ENCODE measurements around the gene TADA2A.

GRCh38 chr17:37521821-37522220, 115.1 kb downstream of the TADA2A start:
- TF ChIP-seq CTCF (optimal IDR thresholded peaks at IDR 0.05 in 1 of 3, IDR thresholded peaks at IDR 0.05 in 1 of 3, conservative IDR thresholded peaks at IDR 0.05 in 1 of 3; ENCODE audit: extremely low read depth in 1 of 3, insufficient read depth in 2 of 3, low read length in 3 of 3), result no peak
- no peak for TF ChIP-seq EZH2 (IDR thresholded peaks at IDR 0.05; ENCODE audit: low read length)

All from keratinocyte (primary cell).